ENCODE data around the gene SPRR4. TPM values are rescaled to one million over a fixed set of nuclear protein-coding genes. Genes with fewer than 3 reads are reported as not detected.

The SPRR4 gene
- total RNA-seq, 1 donor from 2014 or later, result not detected

- no peak overlapping the region for H3K27ac Mint-ChIP-seq
- H3K9me3 Mint-ChIP-seq, result no peaks in the 10 kb centered on the region
- no peaks in the 10 kb centered on the region for H3K36me3 Mint-ChIP-seq (ENCODE audit: low read depth)
- H3K4me3 Mint-ChIP-seq, result no peak overlapping the region
- DNase-seq (ENCODE audit: low spot score), result no peak
- intact Hi-C loops (cut with micrococcal nuclease), result no loop called here
- no peaks in the 10 kb centered on the region for H3K4me1 Mint-ChIP-seq (ENCODE audit: low read depth)
- peaks cover 5% of the 10 kb centered on the region for H3K27me3 Mint-ChIP-seq (ENCODE audit: insufficient read depth)
Measured at GRCh38 chr1:152976688-152977087, 6.2 kb downstream of the SPRR4 start.

- Mint-ChIP-seq H3K36me3 (ENCODE audit: low read depth) (no peaks in the 10 kb centered on the region), H3K4me3 (no peak overlapping the region), H3K27ac (no peak overlapping the region), H3K27me3 (ENCODE audit: insufficient read depth) (peaks cover 5% of the 10 kb centered on the region), H3K4me1 (ENCODE audit: low read depth) (no peaks in the 10 kb centered on the region), H3K9me3 (no peaks in the 10 kb centered on the region)
- DNase-seq (ENCODE audit: low spot score), result no peak
- intact Hi-C loops (cut with micrococcal nuclease), result no loop called here
Measured at GRCh38 chr1:152977614-152978013, 7.2 kb downstream of the SPRR4 start.

GRCh38 chr1:152980676-152981075 is 10.2 kb downstream of the SPRR4 start:
- peaks cover 2% of the 10 kb centered on the region for H3K27me3 Mint-ChIP-seq (ENCODE audit: insufficient read depth)
- H3K4me1 Mint-ChIP-seq (ENCODE audit: low read depth), result no peaks in the 10 kb centered on the region
- H3K9me3 Mint-ChIP-seq, result no peaks in the 10 kb centered on the region

GRCh38 chr1:152981146-152981871 is 10.9 kb downstream of the SPRR4 start:
- H3K36me3 Mint-ChIP-seq (ENCODE audit: low read depth), result no peaks in the 10 kb centered on the region
- H3K9me3 Mint-ChIP-seq, result no peaks in the 10 kb centered on the region
- no peaks in the 10 kb centered on the region for H3K4me1 Mint-ChIP-seq (ENCODE audit: low read depth)
- H3K27ac Mint-ChIP-seq, result no peak overlapping the region
- intact Hi-C loops (cut with micrococcal nuclease), result no loop called here
- DNase-seq (ENCODE audit: low spot score), result no peak
- no peak overlapping the region for H3K4me3 Mint-ChIP-seq
- H3K27me3 Mint-ChIP-seq (ENCODE audit: insufficient read depth), result peaks cover 2% of the 10 kb centered on the region

More at GRCh38 chr1:152980676-152981075, 10.2 kb downstream of the SPRR4 start:
- Mint-ChIP-seq H3K36me3 (ENCODE audit: low read depth) (no peaks in the 10 kb centered on the region), H3K27ac (no peak overlapping the region), H3K4me3 (no peak overlapping the region)
- intact Hi-C loops (cut with micrococcal nuclease), result no loop called here
- no peak for DNase-seq (ENCODE audit: low spot score)

- H3K27ac Mint-ChIP-seq, result no peak overlapping the region
- H3K36me3 Mint-ChIP-seq (ENCODE audit: low read depth), result no peaks in the 10 kb centered on the region
- intact Hi-C loops (cut with micrococcal nuclease), result no loop called here
- DNase-seq (ENCODE audit: low spot score), result no peak
- no peaks in the 10 kb centered on the region for H3K4me1 Mint-ChIP-seq (ENCODE audit: low read depth)
- no peak overlapping the region for H3K4me3 Mint-ChIP-seq
- no peaks in the 10 kb centered on the region for H3K9me3 Mint-ChIP-seq
- H3K27me3 Mint-ChIP-seq (ENCODE audit: insufficient read depth), result peaks cover 2% of the 10 kb centered on the region
Measured at GRCh38 chr1:152982076-152982475, 11.6 kb downstream of the SPRR4 start.

GRCh38 chr1:152983234-152983633 is 12.8 kb downstream of the SPRR4 start:
- Mint-ChIP-seq H3K9me3 (no peaks in the 10 kb centered on the region), H3K4me3 (no peak overlapping the region), H3K4me1 (ENCODE audit: low read depth) (no peaks in the 10 kb centered on the region), H3K36me3 (ENCODE audit: low read depth) (no peaks in the 10 kb centered on the region), H3K27me3 (ENCODE audit: insufficient read depth) (peaks cover 2% of the 10 kb centered on the region), H3K27ac (no peak overlapping the region)
- no peak for DNase-seq (ENCODE audit: low spot score)
- intact Hi-C loops (cut with micrococcal nuclease), result no loop called here

GRCh38 chr1:152983743-152984142 is 13.3 kb downstream of the SPRR4 start, which contains the start of gene SPRR1A:
Gene SPRR1A (plus strand): TSS chr1:152984081. CDS start chr1:152985231, 1,150 bp downstream.
- DNase-seq (ENCODE audit: low spot score), result no peak
- Mint-ChIP-seq H3K4me3 (no peak within 1 kb of the TSS), H3K27ac (no peak within 1 kb of the TSS), H3K27me3 (ENCODE audit: insufficient read depth) (peaks cover 2% of the 10 kb centered on the region), H3K4me1 (ENCODE audit: low read depth) (no peaks in the 10 kb centered on the region), H3K9me3 (no peaks in the 10 kb centered on the region), H3K36me3 (ENCODE audit: low read depth) (no peaks in the 10 kb centered on the region)
- intact Hi-C loops (cut with micrococcal nuclease), result no loop called here

- intact Hi-C loops (cut with micrococcal nuclease), result no loop called here
- Mint-ChIP-seq H3K27me3 (ENCODE audit: insufficient read depth) (peaks cover 5% of the 10 kb centered on the region), H3K9me3 (no peaks in the 10 kb centered on the region), H3K4me1 (ENCODE audit: low read depth) (no peaks in the 10 kb centered on the region), H3K27ac (no peak overlapping the region), H3K36me3 (ENCODE audit: low read depth) (no peaks in the 10 kb centered on the region), H3K4me3 (no peak overlapping the region)
- no peak for DNase-seq (ENCODE audit: low spot score)
Measured at GRCh38 chr1:152986578-152986977, 16.1 kb downstream of the SPRR4 start.

- Mint-ChIP-seq H3K4me1 (ENCODE audit: low read depth) (no peaks in the 10 kb centered on the region), H3K4me3 (no peak overlapping the region), H3K36me3 (ENCODE audit: low read depth) (no peaks in the 10 kb centered on the region), H3K27me3 (ENCODE audit: insufficient read depth) (peaks cover 9% of the 10 kb centered on the region), H3K27ac (no peak overlapping the region), H3K9me3 (no peaks in the 10 kb centered on the region)
- intact Hi-C loops (cut with micrococcal nuclease), result no loop called here
- DNase-seq (ENCODE audit: low spot score), result no peak
Measured at GRCh38 chr1:152993186-152993585, 22.7 kb downstream of the SPRR4 start.

- Mint-ChIP-seq H3K36me3 (ENCODE audit: low read depth) (no peaks in the 10 kb centered on the region), H3K4me1 (ENCODE audit: low read depth) (no peaks in the 10 kb centered on the region), H3K4me3 (no peak overlapping the region), H3K27me3 (ENCODE audit: insufficient read depth) (peaks cover 5% of the 10 kb centered on the region), H3K27ac (no peak overlapping the region), H3K9me3 (no peaks in the 10 kb centered on the region)
- intact Hi-C loops (cut with micrococcal nuclease), result no loop called here
- no peak for DNase-seq (ENCODE audit: low spot score)
Measured at GRCh38 chr1:152995842-152996241, 25.4 kb downstream of the SPRR4 start.

- no peak overlapping the region for H3K4me3 Mint-ChIP-seq
- H3K27ac Mint-ChIP-seq, result no peak overlapping the region
- no peak for DNase-seq (ENCODE audit: low spot score)
- no peaks in the 10 kb centered on the region for H3K4me1 Mint-ChIP-seq (ENCODE audit: low read depth)
- peaks cover 5% of the 10 kb centered on the region for H3K27me3 Mint-ChIP-seq (ENCODE audit: insufficient read depth)
- no peaks in the 10 kb centered on the region for H3K36me3 Mint-ChIP-seq (ENCODE audit: low read depth)
- H3K9me3 Mint-ChIP-seq, result no peaks in the 10 kb centered on the region
- intact Hi-C loops (cut with micrococcal nuclease), result no loop called here
Measured at GRCh38 chr1:152996633-152997400, 26.4 kb downstream of the SPRR4 start.

- H3K4me1 Mint-ChIP-seq (ENCODE audit: low read depth), result no peaks in the 10 kb centered on the region
- DNase-seq (ENCODE audit: low spot score), result no peak
- intact Hi-C loops (cut with micrococcal nuclease), result no loop called here
- no peaks in the 10 kb centered on the region for H3K36me3 Mint-ChIP-seq (ENCODE audit: low read depth)
- H3K4me3 Mint-ChIP-seq, result no peak overlapping the region
- H3K9me3 Mint-ChIP-seq, result no peaks in the 10 kb centered on the region
- H3K27ac Mint-ChIP-seq, result no peak overlapping the region
- peaks cover 5% of the 10 kb centered on the region for H3K27me3 Mint-ChIP-seq (ENCODE audit: insufficient read depth)
Measured at GRCh38 chr1:152997901-152998300, 27.5 kb downstream of the SPRR4 start.

GRCh38 chr1:152998476-152998875 is 28.0 kb downstream of the SPRR4 start:
- intact Hi-C loops (cut with micrococcal nuclease), result no loop called here
- no peak overlapping the region for H3K4me3 Mint-ChIP-seq
- no peak overlapping the region for H3K27ac Mint-ChIP-seq
- no peaks in the 10 kb centered on the region for H3K4me1 Mint-ChIP-seq (ENCODE audit: low read depth)
- peaks cover 2% of the 10 kb centered on the region for H3K27me3 Mint-ChIP-seq (ENCODE audit: insufficient read depth)
- no peak for DNase-seq (ENCODE audit: low spot score)
- no peaks in the 10 kb centered on the region for H3K36me3 Mint-ChIP-seq (ENCODE audit: low read depth)
- no peaks in the 10 kb centered on the region for H3K9me3 Mint-ChIP-seq
